Activated naive CD8-positive, alpha-beta T cell treated with anti-CD3 and anti-CD28 coated beads, Interleukin-2, amount 50 U/mL, for 24 hours (primary cell): ENCODE results near the gene RNF20.
"Not testable (repeated sequence)": the region's sequence is repeated elsewhere in the genome, so short reads cannot be mapped to it uniquely, and the experiment has no call there.

ENCODE experiments used
- ATAC-seq: fragments of 150-1000 bp; cut with Tn5 transposase; one replicate; pipeline ENCODE4 v1.10.0; 2021
- DNase-seq: peaks from one replicate; pipeline ENCODE4 v3.0.0; 2021
- H3K27ac Mint-ChIP-seq: one replicate; pipeline ENCODE4 v1.8.0; 2021; ENCODE audit warnings: mild to moderate bottlenecking, mixed read lengths
- H3K27me3 Mint-ChIP-seq: one replicate; pipeline ENCODE4 v1.8.0; 2021; ENCODE audit warnings: mixed read lengths
- H3K36me3 Mint-ChIP-seq: one replicate; pipeline ENCODE4 v1.8.0; 2021; ENCODE audit warnings: low read depth, mixed read lengths
- H3K4me1 Mint-ChIP-seq: one replicate; pipeline ENCODE4 v1.8.0; 2021; ENCODE audit warnings: mixed read lengths
- H3K4me3 Mint-ChIP-seq: one replicate; pipeline ENCODE4 v1.8.0; 2021; ENCODE audit warnings: mild to moderate bottlenecking, moderate library complexity, mixed read lengths
- H3K9me3 Mint-ChIP-seq: one replicate; pipeline ENCODE4 v1.8.0; 2021; ENCODE audit warnings: mixed read lengths

RNF20 gene

GRCh38 chr9:101590074-101590473, 56.4 kb downstream of the RNF20 start:
- not testable (repeated sequence) for H3K4me3 Mint-ChIP-seq, ATAC-seq, H3K9me3 Mint-ChIP-seq, H3K4me1 Mint-ChIP-seq, DNase-seq, H3K36me3 Mint-ChIP-seq, H3K27ac Mint-ChIP-seq, H3K27me3 Mint-ChIP-seq

DNA sequence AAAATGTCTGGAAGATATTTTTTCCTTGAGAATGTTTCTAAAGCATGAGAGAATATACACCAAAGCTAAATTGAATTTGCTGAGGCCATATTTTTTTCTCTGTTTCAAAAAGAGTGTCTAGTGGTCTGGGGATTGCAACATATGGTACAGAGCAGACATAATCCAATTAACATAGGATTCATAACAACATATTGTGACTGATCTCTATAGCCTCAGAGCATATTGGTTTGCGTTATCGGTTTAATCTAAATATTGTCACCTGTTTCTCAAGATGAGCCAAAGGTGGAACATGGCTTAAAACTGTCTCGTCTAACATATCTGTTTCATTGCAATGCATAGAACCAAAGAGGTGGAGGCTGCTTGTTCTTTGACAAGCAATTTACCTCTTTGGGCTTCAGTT, 57.2 kb downstream of the RNF20 start:
- H3K9me3 Mint-ChIP-seq = no peaks in the 10 kb centered on the region
- DNase-seq = no peak
- no peaks in the 10 kb centered on the region for H3K27me3 Mint-ChIP-seq
- H3K36me3 Mint-ChIP-seq = no peaks in the 10 kb centered on the region
- ATAC-seq = no peak
- no peak overlapping the region for H3K27ac Mint-ChIP-seq
- peaks cover 6% of the 10 kb centered on the region for H3K4me1 Mint-ChIP-seq
- no peak overlapping the region for H3K4me3 Mint-ChIP-seq

GRCh38 chr9:101591787-101592446, 58.3 kb downstream of the RNF20 start:
- Mint-ChIP-seq H3K4me3 (no peak overlapping the region), H3K27me3 (no peaks in the 10 kb centered on the region), H3K9me3 (no peaks in the 10 kb centered on the region), H3K27ac (no peak overlapping the region), H3K4me1 (peaks cover under 1% of the 10 kb centered on the region), H3K36me3 (no peaks in the 10 kb centered on the region)
- DNase-seq (no peak), ATAC-seq (no peak)

DNA sequence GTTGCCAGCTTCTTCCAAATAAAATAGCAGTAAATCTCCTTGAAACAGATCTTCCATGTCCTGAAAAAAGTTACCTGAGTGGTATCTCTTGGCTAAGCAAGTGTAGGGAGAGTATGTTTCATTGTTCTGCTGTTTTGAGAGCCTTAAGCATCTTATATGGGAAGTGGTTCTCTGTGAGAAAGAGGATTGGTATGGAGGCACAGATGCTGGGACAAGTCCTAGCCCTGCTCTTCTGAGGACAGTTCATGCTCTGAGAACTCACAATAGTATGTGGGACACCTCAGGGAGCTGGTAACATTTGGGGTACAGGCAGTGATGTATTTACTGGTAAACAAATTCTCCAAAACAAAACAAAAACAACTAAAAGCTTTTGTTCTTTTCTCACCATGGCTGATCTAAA, 59.1 kb downstream of the RNF20 start:
- H3K27me3 Mint-ChIP-seq = no peaks in the 10 kb centered on the region
- H3K4me1 Mint-ChIP-seq = no peaks in the 10 kb centered on the region
- no peak overlapping the region for H3K4me3 Mint-ChIP-seq
- no peaks in the 10 kb centered on the region for H3K36me3 Mint-ChIP-seq
- DNase-seq = no peak
- H3K27ac Mint-ChIP-seq = no peak overlapping the region
- no peaks in the 10 kb centered on the region for H3K9me3 Mint-ChIP-seq
- ATAC-seq = no peak

- H3K4me1 Mint-ChIP-seq = no peaks in the 10 kb centered on the region
- no peak overlapping the region for H3K4me3 Mint-ChIP-seq
- H3K27me3 Mint-ChIP-seq = no peaks in the 10 kb centered on the region
- H3K36me3 Mint-ChIP-seq = no peaks in the 10 kb centered on the region
- ATAC-seq (no peak), DNase-seq (no peak)
- H3K27ac Mint-ChIP-seq = no peak overlapping the region
- no peaks in the 10 kb centered on the region for H3K9me3 Mint-ChIP-seq
Measured at GRCh38 chr9:101593345-101593744, 59.7 kb downstream of the RNF20 start.

GRCh38 chr9:101594796-101595195, 61.1 kb downstream of the RNF20 start, which contains the start of gene PPP3R2:
Gene PPP3R2, minus strand, starts transcription at chr9:101594969. Its CDS starts 48 bp downstream, at chr9:101594921.
- Mint-ChIP-seq H3K27me3 (no peaks in the 10 kb centered on the region), H3K9me3 (no peaks in the 10 kb centered on the region), H3K4me1 (no peaks in the 10 kb centered on the region), H3K4me3 (no peak within 1 kb of the TSS), H3K36me3 (no peaks in the 10 kb centered on the region), H3K27ac (no peak within 1 kb of the TSS)
- DNase-seq (no peak), ATAC-seq (no peak)

- Mint-ChIP-seq H3K9me3 (no peaks in the 10 kb centered on the region), H3K36me3 (no peaks in the 10 kb centered on the region), H3K4me3 (no peak overlapping the region), H3K27ac (no peak overlapping the region), H3K4me1 (peaks cover 2% of the 10 kb centered on the region), H3K27me3 (peaks cover 5% of the 10 kb centered on the region)
- DNase-seq (no peak), ATAC-seq (peak; percentile 46)
Measured at GRCh38 chr9:101601904-101602765, 68.5 kb downstream of the RNF20 start.

DNA sequence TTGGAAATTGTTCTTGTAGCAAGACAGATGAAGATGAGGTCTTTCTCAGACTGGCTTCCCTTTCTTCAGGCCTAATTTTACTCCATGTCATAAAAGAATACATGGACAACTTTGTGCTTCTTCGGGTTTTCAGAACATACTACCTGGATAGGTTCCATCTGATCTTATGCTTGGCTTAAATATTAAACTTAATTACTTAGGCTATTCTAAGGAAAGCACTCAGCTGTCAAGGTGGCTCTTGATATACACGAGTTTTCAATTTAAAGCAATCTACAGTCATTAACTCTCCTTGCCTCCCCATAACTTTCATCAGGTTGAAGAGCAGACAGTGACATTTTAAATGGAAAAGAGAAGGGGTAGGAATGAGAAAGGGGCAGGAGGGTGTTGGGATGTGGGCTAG, 70.6 kb downstream of the RNF20 start:
- H3K4me1 Mint-ChIP-seq = peaks cover 2% of the 10 kb centered on the region
- DNase-seq (no peak), ATAC-seq (no peak)
- H3K27ac Mint-ChIP-seq = no peak overlapping the region
- H3K36me3 Mint-ChIP-seq = no peaks in the 10 kb centered on the region
- no peak overlapping the region for H3K4me3 Mint-ChIP-seq
- H3K27me3 Mint-ChIP-seq = peaks cover 11% of the 10 kb centered on the region
- no peaks in the 10 kb centered on the region for H3K9me3 Mint-ChIP-seq

DNA sequence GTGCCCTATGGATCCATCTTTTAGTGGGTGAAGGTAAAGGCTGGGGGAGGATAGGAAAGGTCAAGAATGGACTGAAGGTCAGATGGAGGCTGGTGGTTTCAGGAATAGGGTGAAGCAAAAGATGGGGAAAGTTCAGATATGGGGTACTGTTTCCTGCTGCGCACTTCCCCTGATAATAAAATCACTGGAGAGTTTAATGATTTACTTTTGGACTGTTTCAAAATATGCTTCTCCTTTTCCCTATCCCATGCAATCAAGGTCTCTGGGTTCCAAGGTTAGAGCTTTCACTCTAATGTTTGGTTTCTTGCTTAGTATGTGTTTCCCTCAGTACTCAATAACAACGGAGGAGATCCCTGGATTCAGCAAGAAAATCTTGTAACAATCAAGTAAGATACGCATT, 71.9 kb downstream of the RNF20 start:
- H3K4me3 Mint-ChIP-seq = no peak overlapping the region
- no peak overlapping the region for H3K27ac Mint-ChIP-seq
- DNase-seq = no peak
- peaks cover 2% of the 10 kb centered on the region for H3K4me1 Mint-ChIP-seq
- H3K27me3 Mint-ChIP-seq = peaks cover 11% of the 10 kb centered on the region
- no peaks in the 10 kb centered on the region for H3K36me3 Mint-ChIP-seq
- H3K9me3 Mint-ChIP-seq = no peaks in the 10 kb centered on the region
- ATAC-seq = no peak
